GM18873 (cell line): ENCODE data around the gene ITPRIPL2.

ENCODE experiments used
- ATAC-seq: cut with Tn5 transposase; IDR thresholded peaks from one replicate; pipeline ENCODE4 v1.9.1; 2021; ENCODE audit warnings: mild to moderate bottlenecking, moderate library complexity, moderate number of reproducible peaks; ENCODE audit not compliant: unreplicated experiment, low FRiP score

The ITPRIPL2 gene

GRCh38 chr16:19138601-19139000, 24.8 kb downstream of the ITPRIPL2 start:
- no peak for ATAC-seq

DNA sequence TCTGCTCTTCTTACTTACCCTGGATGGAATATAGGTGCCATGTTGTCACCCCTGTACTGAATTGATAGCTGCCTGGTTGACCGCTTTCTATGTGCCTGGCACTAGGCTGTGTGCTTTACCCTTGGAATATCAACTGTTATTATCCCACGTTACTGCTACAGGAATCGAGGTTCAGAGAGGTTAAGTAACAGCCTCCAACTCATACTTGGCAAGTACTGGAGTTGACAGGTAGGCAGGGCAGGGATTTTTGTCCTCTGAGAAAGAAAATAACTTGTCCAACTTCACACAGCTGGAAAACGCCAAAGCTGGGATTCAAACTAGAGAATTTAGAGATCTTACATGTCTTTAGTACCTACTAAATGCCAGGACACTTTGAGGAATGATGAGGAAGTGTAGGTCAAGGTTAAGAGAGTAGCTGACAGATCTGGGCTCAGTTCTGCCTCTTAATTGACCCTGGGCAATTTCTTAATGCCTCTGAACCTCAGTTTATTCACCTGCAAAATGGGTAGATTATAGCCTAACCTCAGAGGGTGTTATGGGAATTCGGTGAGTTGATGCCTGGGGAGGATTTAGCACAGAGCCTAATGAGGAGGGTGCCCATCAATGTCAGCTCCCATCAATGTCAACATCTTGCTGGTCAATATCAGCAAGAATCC, 25.8 kb downstream of the ITPRIPL2 start:
- no peak for ATAC-seq

DNA sequence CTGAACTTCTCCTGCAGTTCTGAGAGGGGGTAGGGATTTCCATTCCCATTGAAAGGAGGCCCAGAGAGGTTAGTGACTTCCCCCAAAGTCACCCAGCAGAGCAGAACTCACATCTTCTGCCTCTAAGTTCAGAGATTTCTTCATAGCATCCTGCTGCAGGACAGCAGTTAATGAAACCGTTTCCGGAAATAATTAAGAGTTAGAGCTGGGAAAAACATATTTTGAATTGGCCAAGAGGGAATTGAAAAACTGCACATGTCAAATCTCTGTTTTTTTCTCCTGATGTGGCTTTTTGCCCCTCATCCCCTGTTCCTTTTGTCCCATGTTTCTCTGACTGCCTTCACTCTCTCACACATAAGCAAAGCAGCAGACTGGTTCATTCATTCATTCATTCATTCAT, 26.6 kb downstream of the ITPRIPL2 start:
- ATAC-seq: no peak

DNA sequence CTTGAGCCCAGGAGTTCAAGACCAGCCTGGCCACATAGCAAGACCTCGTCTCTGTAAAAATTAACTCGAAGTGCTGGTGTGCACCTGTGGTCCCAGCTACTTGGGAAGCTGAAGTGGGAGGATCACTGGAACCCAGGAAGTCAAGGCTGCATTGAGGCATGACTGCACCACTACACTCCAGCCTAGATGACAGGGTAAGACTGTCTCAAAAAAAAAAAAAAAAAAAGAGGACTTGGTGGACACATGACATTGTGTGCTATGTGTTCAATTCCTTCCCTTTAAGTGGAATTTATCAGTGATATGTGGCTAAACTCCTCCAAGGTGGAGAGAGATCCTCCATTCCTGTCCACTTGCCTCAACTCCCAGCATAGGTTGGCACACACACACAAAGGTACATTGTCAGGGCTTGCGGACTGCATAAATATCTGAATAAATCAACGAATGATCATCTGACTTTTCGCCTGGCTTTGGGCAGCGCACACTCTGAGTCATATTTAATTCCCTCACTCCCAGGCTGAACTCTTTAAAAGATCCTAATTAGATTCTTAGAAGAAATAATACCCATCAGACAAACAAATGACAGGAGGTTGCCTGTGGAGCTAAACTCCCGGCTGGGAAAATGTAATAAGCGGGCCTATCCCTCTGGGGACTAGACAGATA, 29.3 kb downstream of the ITPRIPL2 start:
- no peak for ATAC-seq

- ATAC-seq: no peak
These were observed 29.8 kb downstream of the ITPRIPL2 start for GRCh38 chr16:19143599-19143956.

- ATAC-seq: no peak
These were observed 31.2 kb downstream of the ITPRIPL2 start for GRCh38 chr16:19145010-19145409.

- ATAC-seq: no peak
These were observed 33.4 kb downstream of the ITPRIPL2 start for GRCh38 chr16:19147126-19147525.

DNA sequence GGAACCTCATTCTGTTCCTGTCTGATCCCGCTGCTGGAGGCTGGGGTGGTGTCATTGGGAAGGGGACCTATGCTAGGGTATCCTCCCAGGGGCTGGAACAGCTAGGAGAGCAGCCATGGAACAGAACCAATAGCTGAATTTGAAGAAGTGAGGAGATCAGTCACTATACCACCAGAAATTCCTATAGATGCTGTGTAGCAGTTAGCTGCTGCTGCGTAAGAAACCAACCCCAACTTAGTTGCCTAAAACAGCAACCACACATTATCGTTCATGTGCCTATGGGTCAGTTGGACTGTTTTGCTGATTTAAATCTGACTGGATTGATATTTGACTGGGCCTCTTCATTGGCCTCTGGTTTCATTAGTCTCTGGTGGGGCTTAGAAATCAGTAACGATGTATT, 33.9 kb downstream of the ITPRIPL2 start:
- no peak for ATAC-seq

- ATAC-seq: no peak
These were observed 34.4 kb downstream of the ITPRIPL2 start for GRCh38 chr16:19148189-19148588.

DNA sequence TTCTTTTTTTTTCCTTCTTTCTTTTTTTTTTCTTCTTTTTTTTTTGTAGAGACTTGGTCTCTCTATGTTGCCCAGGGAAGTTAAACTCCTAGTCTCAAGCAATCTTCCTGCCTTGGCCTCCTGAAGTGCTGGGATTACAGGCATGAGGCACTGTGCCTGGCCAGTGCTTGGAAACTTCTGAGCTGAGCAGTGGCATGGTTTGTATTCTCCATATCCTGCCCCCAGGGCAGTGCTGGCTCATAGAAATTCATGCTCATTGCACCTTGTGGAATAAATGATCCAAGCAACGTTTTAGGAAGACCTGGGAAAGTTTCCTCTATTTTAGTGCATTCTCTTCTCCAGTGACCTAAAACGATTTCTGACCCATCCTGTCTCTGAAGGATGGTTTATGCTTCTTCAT, 37.5 kb downstream of the ITPRIPL2 start:
- no peak for ATAC-seq

- no peak for ATAC-seq
These were observed 38.3 kb downstream of the ITPRIPL2 start for GRCh38 chr16:19152042-19152441.

DNA sequence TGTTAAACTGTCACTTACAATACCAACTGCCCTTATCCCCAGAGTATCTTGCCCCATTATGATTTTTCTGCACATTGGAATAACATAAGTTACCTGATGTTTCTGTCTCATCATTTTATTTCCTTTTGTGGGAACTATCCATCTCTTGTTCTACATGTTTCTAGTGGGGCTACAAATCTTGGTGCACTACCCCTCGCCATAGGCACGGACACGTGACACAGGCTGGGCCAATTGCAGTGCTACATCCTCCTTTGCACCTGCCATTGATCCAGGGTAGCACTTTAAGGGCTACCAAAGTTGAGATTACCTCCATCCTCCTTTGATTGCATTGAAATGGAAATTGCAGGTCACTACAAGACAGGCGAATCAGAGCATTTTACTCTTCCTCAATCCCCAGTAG, 40.1 kb downstream of the ITPRIPL2 start:
- ATAC-seq: no peak

DNA sequence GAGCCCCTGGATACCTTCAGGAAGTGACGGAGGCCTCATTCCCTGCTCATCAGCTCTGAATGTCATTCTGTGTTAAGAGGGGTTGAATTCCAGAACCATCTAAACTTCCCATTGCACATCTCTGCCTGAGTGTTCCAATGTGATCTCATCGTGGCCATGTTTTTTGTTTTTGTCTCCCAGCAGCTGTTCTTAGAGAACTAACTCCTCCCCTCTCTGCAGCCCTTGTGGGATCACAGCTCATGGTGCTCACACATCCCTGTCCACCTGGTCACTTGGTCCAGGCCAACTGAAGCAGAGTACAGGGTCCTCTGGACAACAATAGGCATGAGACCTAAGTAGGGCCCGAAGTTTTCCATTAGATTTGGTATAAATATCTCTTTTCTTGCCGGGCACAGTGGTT, 48.3 kb downstream of the ITPRIPL2 start:
- no peak for ATAC-seq

DNA sequence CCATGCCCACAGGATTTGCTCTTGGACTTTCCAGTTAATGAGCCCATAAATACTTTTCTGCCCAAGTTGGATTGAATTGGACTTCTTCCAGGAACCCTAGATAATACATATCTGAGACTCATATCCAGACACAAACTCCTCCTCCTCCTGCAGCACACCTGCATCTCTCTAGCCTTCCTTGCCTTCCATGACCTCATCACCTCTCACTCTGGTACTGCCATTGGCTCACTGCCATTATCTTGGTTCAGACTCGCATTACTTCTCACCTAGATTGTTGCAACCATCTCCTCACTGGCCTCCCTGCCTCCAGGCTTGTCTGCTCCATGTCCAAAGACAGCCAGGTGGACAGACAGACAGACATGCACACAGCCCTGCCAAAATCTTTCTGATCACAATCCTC, 49.5 kb downstream of the ITPRIPL2 start:
- ATAC-seq: no peak

DNA sequence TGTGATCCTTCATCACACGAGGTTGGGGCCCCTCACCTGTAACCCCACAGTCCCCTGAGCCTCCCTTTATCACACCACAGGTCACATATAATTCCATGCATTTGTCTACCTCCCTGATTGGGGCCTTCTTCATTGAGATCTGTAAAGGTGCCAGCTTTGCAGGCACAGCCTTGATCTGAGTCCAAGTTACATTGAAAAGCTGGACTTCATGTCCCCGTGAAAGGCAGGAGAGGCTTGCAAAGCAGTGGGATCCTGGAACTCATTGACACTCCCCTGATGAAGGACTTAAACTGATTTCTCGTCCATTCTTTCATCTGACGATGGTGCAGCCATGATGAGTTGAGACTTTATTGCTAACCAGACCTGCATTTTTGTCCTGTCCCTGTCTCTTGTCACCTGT, 50.5 kb downstream of the ITPRIPL2 start:
- ATAC-seq: no peak

- no peak for ATAC-seq
These were observed 51.3 kb downstream of the ITPRIPL2 start for GRCh38 chr16:19165101-19165500.

DNA sequence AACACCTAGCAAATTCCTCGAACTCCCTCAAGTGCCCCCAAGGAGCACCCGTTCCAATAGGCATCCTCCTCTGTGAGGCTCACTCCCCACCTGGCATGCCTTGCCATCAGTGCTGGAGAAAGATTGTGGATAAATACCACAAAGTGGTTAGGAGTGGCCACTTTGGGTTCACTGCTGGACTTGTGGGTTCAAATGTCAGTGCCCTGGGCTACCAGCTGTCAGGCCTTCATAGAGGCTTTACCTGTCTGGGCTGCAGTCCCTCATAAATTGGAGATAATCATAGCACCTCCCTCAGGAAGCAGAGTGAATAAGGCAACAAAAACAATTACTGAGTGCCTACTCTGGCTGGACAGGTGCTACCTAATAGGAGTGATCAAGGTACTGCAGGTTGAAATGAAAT, 52.7 kb downstream of the ITPRIPL2 start:
- no peak for ATAC-seq

GRCh38 chr16:19167710-19168370, 54.1 kb downstream of the ITPRIPL2 start, which contains the start of gene SYT17:
Gene SYT17 (plus strand): TSS chr16:19168240. CDS start chr16:19168647, 407 bp downstream.
- ATAC-seq: no peak

- no peak for ATAC-seq
These were observed 54.8 kb downstream of the ITPRIPL2 start for GRCh38 chr16:19168371-19169081.

DNA sequence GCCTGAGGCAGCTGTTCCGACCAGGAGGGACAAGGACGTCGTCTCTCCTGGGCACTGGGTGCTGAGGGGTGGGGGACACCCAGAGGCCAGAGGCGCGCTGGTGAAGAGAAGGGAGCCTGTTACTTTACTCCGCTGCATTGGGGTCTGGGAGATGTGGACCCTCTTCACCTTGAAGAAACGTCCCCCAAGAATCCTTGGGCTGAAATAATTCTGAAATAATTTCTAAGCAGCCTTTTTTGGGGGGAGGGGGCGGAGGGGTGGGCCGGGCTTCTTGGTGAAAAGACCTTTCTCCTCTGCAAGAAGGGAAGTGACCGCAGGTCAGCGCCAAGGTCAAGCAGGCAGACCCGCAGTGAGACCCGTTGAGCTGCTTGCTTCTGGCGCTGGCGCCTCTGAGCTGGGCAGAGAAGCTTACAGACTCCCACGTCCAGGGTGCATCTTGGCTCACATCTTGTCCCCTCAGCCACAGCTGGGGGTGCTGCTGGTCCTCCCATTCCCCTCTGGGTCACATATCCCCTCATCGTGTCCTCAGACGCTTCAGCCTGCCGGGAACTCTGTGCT, 55.4 kb downstream of the ITPRIPL2 start:
- ATAC-seq: no peak
